Neural cell (in vitro differentiated cells): ENCODE results near the gene KCNAB2.

Experiments
- EP300 ChIP-seq: fragments of 450-650 bp; conservative IDR thresholded peaks from 2 replicates; pipeline ENCODE4 v1.6.1; 2014; ENCODE audit warnings: antibody characterized with exemption, mild to moderate bottlenecking, moderate library complexity; ENCODE audit not compliant: poor library complexity, severe bottlenecking
- EZH2 ChIP-seq: fragments of 200-600, 300-800 bp; shearing (Covaris generic), sonication (generic); IDR thresholded peaks from 2 replicates; pipeline ENCODE4 v1.6.1; 2014; ENCODE audit warnings: antibody characterized with exemption, low read length, borderline replicate concordance, mild to moderate bottlenecking; ENCODE audit not compliant: insufficient read depth, poor library complexity, severe bottlenecking
- MXI1 ChIP-seq: fragments of 450-650 bp; conservative IDR thresholded peaks from 2 replicates; pipeline ENCODE4 v1.6.1; 2014; ENCODE audit warnings: antibody characterized with exemption, mild to moderate bottlenecking; ENCODE audit not compliant: poor library complexity, severe bottlenecking
- POLR2AphosphoS5 ChIP-seq: IDR thresholded peaks from 2 replicates; pipeline ENCODE4 v1.6.1; 2012
- RAD21 ChIP-seq: fragments of 450-650 bp; conservative IDR thresholded peaks from 2 replicates; pipeline ENCODE4 v1.6.1; 2014; ENCODE audit warnings: antibody characterized with exemption, mild to moderate bottlenecking, moderate library complexity
- TAF1 ChIP-seq: IDR thresholded peaks from 2 replicates; pipeline ENCODE4 v1.6.1; 2012; ENCODE audit warnings: low read depth
- TF ChIP-seq, protein P1 (sequence below): fragments of 450-650 bp; IDR thresholded peaks from 2 replicates; pipeline ENCODE4 v1.5.1; 2014; ENCODE audit warnings: antibody characterized with exemption, mild to moderate bottlenecking, moderate library complexity; ENCODE audit not compliant: poor library complexity, severe bottlenecking
- TF ChIP-seq, protein P2 (sequence below): IDR thresholded peaks from 2 replicates; pipeline ENCODE4 v1.6.1; 2012; ENCODE audit warnings: borderline replicate concordance

DNA sequence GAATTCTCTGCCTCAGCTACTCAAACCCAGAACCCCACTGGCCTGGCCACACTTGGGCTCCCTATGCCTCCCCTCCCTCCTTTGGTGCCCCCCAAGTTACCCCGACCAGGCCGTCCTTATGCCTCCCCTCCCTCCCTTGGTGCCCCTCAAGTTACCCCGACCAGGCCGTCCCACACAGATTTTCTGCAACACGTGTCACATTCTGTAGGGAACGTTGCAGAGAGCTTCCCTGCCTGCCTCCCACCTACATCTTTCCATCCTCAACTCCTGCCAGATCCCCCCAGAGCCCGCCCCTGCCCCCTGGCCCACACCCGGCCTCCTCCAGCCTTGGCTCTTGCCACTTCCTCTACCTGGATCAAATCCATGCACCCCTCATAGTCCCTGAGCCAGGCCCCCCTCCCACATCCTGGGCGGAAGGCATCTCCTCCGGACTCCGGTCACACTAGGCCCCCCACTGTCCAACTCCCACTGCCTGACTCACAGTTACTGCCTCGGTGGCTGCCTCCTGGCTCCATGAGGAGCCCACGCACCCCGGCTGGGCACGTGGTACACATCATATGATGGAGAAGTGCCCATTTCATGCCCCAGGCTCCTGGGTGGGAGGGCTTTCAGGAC, 41.2 kb downstream of the KCNAB2 start:
- TF ChIP-seq POLR2AphosphoS5 = no peak
- TF ChIP-seq, protein P1, sequence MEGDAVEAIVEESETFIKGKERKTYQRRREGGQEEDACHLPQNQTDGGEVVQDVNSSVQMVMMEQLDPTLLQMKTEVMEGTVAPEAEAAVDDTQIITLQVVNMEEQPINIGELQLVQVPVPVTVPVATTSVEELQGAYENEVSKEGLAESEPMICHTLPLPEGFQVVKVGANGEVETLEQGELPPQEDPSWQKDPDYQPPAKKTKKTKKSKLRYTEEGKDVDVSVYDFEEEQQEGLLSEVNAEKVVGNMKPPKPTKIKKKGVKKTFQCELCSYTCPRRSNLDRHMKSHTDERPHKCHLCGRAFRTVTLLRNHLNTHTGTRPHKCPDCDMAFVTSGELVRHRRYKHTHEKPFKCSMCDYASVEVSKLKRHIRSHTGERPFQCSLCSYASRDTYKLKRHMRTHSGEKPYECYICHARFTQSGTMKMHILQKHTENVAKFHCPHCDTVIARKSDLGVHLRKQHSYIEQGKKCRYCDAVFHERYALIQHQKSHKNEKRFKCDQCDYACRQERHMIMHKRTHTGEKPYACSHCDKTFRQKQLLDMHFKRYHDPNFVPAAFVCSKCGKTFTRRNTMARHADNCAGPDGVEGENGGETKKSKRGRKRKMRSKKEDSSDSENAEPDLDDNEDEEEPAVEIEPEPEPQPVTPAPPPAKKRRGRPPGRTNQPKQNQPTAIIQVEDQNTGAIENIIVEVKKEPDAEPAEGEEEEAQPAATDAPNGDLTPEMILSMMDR = no peak
- no peak for TF ChIP-seq RAD21
- TF ChIP-seq EZH2 = no peak
- no peak for TF ChIP-seq TAF1
- no peak for TF ChIP-seq MXI1
- TF ChIP-seq, protein P2, sequence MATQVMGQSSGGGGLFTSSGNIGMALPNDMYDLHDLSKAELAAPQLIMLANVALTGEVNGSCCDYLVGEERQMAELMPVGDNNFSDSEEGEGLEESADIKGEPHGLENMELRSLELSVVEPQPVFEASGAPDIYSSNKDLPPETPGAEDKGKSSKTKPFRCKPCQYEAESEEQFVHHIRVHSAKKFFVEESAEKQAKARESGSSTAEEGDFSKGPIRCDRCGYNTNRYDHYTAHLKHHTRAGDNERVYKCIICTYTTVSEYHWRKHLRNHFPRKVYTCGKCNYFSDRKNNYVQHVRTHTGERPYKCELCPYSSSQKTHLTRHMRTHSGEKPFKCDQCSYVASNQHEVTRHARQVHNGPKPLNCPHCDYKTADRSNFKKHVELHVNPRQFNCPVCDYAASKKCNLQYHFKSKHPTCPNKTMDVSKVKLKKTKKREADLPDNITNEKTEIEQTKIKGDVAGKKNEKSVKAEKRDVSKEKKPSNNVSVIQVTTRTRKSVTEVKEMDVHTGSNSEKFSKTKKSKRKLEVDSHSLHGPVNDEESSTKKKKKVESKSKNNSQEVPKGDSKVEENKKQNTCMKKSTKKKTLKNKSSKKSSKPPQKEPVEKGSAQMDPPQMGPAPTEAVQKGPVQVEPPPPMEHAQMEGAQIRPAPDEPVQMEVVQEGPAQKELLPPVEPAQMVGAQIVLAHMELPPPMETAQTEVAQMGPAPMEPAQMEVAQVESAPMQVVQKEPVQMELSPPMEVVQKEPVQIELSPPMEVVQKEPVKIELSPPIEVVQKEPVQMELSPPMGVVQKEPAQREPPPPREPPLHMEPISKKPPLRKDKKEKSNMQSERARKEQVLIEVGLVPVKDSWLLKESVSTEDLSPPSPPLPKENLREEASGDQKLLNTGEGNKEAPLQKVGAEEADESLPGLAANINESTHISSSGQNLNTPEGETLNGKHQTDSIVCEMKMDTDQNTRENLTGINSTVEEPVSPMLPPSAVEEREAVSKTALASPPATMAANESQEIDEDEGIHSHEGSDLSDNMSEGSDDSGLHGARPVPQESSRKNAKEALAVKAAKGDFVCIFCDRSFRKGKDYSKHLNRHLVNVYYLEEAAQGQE = no peak
- no peak for TF ChIP-seq EP300
